GM19043 (cell line): ENCODE measurements around the gene SPANXB1.
"Not testable (repeated sequence)": the region's sequence is repeated elsewhere in the genome, so short reads cannot be mapped to it uniquely, and the experiment has no call there.

Experiments used
- ATAC-seq: cut with Tn5 transposase; IDR thresholded peaks from one replicate; pipeline ENCODE4 v1.9.1; 2021; ENCODE audit warnings: low read depth; ENCODE audit not compliant: unreplicated experiment

The SPANXB1 gene, protein sequence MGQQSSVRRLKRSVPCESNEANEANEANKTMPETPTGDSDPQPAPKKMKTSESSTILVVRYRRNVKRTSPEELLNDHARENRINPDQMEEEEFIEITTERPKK

DNA sequence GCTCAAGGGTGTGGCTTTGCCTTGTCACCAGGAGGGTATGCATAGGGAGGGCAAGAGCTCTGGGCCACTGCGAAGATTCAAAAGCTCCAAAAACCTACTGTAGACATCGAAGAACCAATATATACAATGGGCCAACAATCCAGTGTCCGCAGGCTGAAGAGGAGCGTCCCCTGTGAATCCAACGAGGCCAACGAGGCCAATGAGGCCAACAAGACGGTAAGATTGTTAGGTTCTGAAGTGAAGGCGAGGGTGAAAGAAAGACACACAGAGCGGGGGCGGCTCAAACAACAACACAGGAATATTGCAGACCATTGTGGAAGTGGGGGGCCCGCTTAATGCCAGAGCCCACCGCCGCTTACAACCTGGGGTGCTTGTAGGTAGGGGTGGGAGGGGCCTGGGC is at the start of gene SPANXB1:
SPANXB1 (plus strand) TSS at position 27 of the 400 bp plus-strand sequence; CDS start at position 127, 100 bp downstream.
- not testable (repeated sequence) for ATAC-seq

DNA sequence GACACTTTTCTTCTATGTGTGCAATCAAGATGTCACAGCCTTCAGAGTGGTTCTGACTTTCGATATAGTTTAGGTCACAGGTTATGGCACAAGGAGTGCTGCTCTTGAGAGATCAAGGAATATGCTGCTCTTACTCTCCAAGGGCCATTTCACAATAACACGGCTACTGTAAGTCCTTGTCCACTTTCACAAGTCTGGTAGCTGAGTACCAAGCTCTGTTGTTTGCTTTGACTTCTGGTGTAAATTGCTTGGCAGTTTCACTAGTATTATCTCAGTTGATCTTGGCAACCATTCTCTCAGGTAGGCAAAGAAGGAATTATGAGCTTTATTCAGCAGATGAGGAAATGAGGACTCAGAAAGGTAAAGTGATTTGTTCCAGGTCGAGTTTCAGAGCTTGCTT is 35.4 kb upstream of the SPANXB1 start:
- ATAC-seq = no peak

DNA sequence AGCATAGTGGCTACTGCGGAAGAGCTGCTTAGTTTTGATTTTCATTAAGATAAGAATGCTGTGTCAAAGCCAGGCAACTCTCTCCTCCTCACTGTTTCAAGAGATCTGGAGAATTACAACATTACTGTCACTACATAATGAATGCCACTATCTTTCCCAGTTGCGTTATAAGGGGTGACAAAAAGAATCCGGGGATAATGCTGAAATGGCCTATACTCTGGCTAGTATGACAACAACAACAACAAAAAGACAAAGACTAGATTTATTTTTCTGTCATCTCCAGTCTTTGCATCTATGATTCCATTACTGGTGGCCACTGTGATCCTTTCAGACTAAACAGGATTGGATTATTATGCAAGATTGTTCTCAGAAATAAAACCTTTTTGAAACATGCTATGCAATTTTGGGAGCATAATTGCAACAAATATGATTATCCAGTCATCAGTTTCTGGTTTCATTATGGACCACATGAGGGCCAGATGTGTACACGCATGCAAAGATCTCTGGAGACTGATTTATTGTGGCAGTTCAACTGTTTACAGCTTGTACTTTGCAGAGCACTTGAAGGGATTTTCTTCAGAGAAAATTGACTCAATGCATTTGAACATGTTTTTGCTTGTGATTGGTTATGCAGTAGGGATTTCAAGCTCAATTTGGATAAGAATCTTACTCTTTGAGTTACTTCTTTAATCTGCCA is 31.1 kb upstream of the SPANXB1 start:
- no peak for ATAC-seq

DNA sequence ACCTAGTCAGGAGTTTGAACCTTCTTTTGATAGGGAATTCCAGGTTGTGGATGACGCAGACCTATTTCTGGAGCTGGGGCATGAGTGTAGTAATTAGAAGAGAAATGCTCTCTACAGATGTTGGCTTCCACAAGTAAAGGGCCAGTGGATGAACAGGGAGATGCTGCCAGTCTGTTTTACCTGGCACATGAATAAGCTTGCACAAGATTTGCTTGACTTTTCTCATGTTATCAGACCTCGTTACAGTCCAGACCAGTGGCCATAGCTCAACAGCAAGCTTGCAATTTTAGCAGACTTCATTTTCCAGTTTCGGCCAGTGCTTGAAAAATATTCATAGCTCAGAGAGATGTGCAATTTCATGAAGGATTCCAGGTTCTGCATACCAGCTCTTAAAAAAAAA is 26.9 kb upstream of the SPANXB1 start:
- no peak for ATAC-seq

DNA sequence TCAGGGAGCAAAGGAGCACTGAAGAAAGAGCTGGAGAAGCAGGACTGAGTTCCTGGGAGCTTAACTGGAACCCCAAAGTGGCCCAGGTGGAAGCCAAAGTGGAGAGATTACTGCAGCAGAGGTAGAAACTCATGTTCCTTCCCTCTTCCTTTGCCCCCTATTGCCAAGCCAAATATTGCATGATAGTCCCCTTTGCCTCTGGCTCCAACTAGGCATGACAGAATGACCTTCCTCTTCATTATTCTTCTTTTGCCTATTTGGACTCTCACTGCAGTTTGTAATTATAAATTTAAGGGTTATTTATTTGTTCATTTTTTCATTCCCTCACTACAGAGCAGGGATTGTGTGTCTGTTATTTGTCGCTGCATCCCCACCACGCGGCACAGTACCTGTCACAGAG is 22.1 kb upstream of the SPANXB1 start:
- no peak for ATAC-seq

DNA sequence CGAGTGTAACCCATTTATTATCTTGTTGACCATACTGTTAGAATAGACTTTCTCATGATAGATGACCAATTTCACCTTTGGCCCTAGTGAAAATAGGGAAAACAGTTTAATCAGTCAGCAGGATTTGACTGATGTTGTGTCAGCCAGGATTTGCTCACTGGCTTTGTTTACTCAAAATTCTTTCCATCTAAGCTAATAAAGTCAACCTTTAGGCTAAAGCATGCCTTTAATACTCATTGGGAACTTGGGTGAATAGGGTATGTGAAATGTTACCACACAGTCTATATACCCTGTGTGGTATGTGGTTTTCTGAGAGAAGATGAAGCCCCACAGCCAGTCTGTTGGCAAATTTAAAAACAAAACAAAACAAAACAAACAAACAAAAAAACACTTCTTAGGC is 18.7 kb upstream of the SPANXB1 start:
- ATAC-seq = no peak

DNA sequence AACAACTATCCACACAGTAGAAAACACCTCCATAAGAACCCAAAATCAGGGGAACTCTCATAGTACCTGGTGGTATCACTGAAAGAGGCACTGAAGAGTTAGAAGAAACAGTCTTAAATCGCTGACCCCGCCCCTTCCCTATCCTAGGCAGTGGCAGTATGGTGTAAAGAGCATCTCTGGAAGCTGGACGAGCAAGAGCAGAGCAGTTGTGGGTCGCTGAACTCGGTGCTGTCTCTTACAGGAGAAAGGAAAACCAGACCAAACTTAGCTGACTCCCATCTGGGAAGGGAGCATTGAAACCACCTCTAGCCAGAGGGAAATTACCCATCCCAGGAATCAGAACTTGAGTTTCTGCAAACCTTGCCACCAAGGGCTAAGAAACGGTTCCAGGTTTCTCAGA is 2.8 kb downstream of the SPANXB1 start:
- not testable (repeated sequence) for ATAC-seq

DNA sequence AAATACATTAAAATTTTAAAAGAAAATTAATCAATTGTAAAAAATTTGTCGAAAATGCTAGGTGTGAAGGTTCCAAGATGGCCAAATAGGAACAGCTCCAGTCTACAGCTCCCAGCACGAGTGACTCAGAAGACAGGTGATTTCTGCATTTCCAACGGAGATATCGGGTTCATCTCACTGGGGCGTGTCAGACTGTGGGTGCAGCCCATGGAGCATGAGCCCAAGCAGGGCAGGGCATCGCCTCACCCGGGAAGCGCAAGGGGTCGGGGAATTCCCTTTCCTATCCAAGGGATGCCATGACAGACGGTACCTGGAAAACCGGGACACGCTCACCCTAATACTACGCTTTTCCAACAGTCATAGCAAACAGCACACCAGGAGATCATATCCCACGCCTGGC is 41.9 kb downstream of the SPANXB1 start:
- not testable (repeated sequence) for ATAC-seq

DNA sequence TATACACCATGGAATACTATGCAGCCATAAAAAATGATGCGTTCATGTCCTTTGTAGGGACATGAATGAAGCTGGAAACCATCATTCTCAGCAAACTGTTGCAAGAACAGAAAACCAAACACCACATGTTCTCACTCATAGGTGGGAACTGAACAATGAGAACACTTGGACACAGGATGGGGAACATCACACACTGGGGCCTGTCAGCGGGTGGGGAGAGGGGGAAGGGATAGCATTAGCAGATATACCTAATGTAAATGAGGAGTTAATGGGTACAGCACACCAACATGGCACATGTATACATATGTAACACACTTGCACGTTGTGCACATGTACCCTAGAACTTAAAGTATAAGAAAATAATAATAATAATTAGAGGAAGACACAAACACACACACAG is 47.5 kb downstream of the SPANXB1 start:
- not testable (repeated sequence) for ATAC-seq

DNA sequence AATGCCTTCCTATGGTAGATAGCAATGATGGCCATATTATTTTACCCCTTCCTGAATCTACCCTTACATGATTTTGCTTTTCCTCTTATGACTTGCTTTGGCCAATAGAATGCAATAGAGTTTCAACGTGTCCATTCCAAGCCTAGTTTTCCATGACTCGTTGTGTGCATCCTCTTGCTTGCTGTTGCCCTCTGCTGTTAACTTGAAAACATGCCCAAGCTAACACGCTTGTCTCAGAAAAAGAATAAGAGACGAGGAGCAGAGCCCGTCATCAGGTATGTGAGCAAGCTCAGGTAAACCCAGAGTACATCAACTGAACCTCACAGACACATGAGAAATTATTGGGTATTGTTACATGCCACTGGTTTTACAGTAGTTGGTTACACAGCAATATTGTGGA is 49.7 kb downstream of the SPANXB1 start:
- ATAC-seq = not testable (repeated sequence)
